B cell (primary cell): Measurements from ENCODE around the gene AMZ1.

ENCODE experiments used
- CTCF ChIP-seq: fragments of 200-600 bp; IDR thresholded peaks from one replicate; pipeline ENCODE4 v1.8.0; 2022; ENCODE audit warnings: antibody characterized with exemption, mild to moderate bottlenecking
- EZH2 ChIP-seq: IDR thresholded peaks from 2 replicates; pipeline ENCODE4 v1.6.1; 2012; ENCODE audit warnings: borderline replicate concordance, low read depth, mild to moderate bottlenecking, moderate library complexity, low read length; ENCODE audit not compliant: insufficient read depth, poor library complexity, severe bottlenecking

- TF ChIP-seq CTCF (no peak), EZH2 (no peak)
These were observed 28.2 kb upstream of the AMZ1 start for GRCh38 chr7:2659556-2660358.
